Measurements from ENCODE around the gene ZBTB16. TPM values are rescaled to one million over a fixed set of nuclear protein-coding genes. Genes with fewer than 3 reads are reported as not detected.

The ZBTB16 gene
- total RNA-seq, 1 experiment from 2014 or later, result 0.44 TPM

DNA sequence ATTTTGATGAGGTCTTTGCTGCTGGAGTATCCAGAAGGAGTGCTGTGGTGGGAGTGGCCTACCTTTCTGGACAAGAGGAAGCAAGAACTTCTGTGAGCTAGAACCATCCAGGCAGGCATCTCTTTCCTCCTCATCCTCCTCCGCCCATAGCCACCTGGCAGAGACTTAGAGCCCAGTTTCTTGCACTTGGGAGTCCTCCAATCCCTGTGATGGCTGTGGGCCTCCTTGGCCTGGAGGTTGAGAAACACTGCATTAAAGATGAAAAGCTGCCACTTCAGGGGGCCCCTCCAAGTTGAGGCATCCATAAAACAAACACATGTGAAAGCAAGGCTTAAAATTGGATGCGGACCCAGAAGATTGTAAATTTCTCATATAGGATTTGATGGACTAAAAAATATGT, 110.3 kb downstream of the ZBTB16 start:
- POLR2A ChIA-PET (ENCODE audit: unreplicated experiment), result no interaction called here
- CTCF ChIA-PET, result no interaction called here
- Histone ChIP-seq H2AFZ (no peak overlapping the region), H3K4me2 (no peak overlapping the region), H4K20me1 (ENCODE audit: insufficient read depth) (no peaks in the 10 kb centered on the region; the same call in 1 of the 2 replicates), H3K9me2 (ENCODE audit: insufficient read depth) (no peaks in the 10 kb centered on the region), H3K4me1 (replicated peaks; ENCODE audit: insufficient read depth) (peaks cover 11% of the 10 kb centered on the region), H3K4me3 (no peak overlapping the region), H3F3A (ENCODE audit: insufficient read depth, low read depth) (no peaks in the 10 kb centered on the region), H3K9me3 (ENCODE audit: insufficient read depth, low read depth) (no peaks in the 10 kb centered on the region), H3K27me3 (ENCODE audit: insufficient read depth, low read depth) (peaks cover 94% of the 10 kb centered on the region), H3K27ac (no peak overlapping the region), H3K79me2 (ENCODE audit: low read depth) (no peaks in the 10 kb centered on the region), H3K36me3 (ENCODE audit: low read depth) (no peaks in the 10 kb centered on the region)
- no peak for TF ChIP-seq EZH2 (IDR thresholded peaks at IDR 0.05; ENCODE audit: low read depth)
- TF ChIP-seq, protein P1, sequence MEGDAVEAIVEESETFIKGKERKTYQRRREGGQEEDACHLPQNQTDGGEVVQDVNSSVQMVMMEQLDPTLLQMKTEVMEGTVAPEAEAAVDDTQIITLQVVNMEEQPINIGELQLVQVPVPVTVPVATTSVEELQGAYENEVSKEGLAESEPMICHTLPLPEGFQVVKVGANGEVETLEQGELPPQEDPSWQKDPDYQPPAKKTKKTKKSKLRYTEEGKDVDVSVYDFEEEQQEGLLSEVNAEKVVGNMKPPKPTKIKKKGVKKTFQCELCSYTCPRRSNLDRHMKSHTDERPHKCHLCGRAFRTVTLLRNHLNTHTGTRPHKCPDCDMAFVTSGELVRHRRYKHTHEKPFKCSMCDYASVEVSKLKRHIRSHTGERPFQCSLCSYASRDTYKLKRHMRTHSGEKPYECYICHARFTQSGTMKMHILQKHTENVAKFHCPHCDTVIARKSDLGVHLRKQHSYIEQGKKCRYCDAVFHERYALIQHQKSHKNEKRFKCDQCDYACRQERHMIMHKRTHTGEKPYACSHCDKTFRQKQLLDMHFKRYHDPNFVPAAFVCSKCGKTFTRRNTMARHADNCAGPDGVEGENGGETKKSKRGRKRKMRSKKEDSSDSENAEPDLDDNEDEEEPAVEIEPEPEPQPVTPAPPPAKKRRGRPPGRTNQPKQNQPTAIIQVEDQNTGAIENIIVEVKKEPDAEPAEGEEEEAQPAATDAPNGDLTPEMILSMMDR (conservative IDR thresholded peaks at IDR 0.05), result no peak
- no peak for DNase-seq
- BruUV-seq (replicated peaks), result no TSS peak
- intact Hi-C loops (cut with micrococcal nuclease; ENCODE audit: unreplicated experiment), result no loop called here

DNA sequence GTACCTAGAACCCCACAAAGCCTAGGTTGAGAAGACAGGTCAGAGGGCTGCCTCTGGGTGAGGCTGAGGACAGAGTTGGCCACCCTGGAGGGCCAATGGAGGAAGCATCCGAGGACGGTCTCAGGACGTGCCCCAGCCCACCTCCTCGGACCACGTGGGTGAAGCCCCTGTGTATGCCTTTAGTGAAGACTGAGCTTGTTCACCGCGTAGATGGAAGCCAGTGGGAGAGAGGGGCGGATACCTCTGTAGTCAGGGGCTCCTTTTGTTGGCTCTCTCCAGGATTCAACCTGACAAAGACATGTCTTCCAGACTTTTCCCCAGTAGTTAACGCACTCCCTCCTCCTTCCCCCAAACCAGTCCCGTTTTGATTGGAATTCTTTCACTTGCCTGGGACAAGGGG, 110.7 kb downstream of the ZBTB16 start:
- no peaks in the 10 kb centered on the region for H3F3A ChIP-seq (ENCODE audit: insufficient read depth, low read depth)
- H3K27me3 ChIP-seq (ENCODE audit: insufficient read depth, low read depth), result peaks cover 94% of the 10 kb centered on the region
- no peaks in the 10 kb centered on the region; the same call in 1 of the 2 replicates for H4K20me1 ChIP-seq (ENCODE audit: insufficient read depth)
- H3K27ac ChIP-seq, result no peak overlapping the region
- intact Hi-C loops (cut with micrococcal nuclease; ENCODE audit: unreplicated experiment), result no loop called here
- no peaks in the 10 kb centered on the region for H3K9me3 ChIP-seq (ENCODE audit: insufficient read depth, low read depth)
- ChIA-PET CTCF (no interaction called here), POLR2A (ENCODE audit: unreplicated experiment) (no interaction called here)
- H3K36me3 ChIP-seq (ENCODE audit: low read depth), result no peaks in the 10 kb centered on the region
- H3K4me1 ChIP-seq (replicated peaks; ENCODE audit: insufficient read depth), result peaks cover 11% of the 10 kb centered on the region
- no peak overlapping the region for H3K4me2 ChIP-seq
- no peaks in the 10 kb centered on the region for H3K9me2 ChIP-seq (ENCODE audit: insufficient read depth)
- no TSS peak for BruUV-seq (replicated peaks)
- TF ChIP-seq, protein P1 (conservative IDR thresholded peaks at IDR 0.05), result no peak
- TF ChIP-seq EZH2 (IDR thresholded peaks at IDR 0.05; ENCODE audit: low read depth), result no peak
- DNase-seq, result no peak
- H2AFZ ChIP-seq, result no peak overlapping the region
- no peaks in the 10 kb centered on the region for H3K79me2 ChIP-seq (ENCODE audit: low read depth)
- no peak overlapping the region for H3K4me3 ChIP-seq

DNA sequence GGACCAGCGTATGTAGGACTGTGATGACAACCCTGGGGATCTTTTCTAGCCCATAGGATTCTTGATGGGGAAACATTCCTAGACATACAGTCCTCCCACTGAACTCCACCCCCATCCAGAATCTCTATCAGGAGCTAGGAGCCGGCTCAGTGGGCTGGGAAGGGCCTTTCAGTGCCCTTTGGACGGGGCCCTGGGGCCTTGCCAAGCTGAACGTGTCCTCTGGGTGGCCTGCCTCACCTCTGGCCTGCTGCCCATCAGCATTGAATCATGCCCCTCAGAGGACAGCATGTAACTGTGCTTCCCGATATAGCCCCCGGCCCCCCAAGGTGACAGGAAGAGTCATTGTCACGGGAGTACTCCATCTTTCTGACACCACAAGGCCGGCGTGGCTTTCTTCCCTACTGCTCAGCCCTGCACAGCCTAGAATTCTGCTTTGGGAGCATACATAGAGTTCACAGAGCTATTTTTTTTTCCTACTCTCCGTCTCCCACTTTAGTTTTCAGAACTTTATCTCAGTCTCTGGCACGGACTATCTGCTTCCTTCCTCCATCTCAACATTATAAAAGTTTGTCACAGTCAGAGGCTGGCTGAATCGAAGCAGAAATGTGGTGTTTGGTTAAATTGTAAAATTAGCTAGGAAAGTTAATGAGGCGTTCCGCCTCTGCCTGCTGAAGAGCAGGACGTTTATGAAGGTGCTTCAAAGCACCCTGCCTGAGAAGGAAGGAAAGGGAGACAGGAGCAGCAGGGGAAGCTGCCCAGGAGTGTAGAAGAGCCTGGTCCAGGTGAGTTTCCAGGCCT, 111.9 kb downstream of the ZBTB16 start:
- Histone ChIP-seq H3K27me3 (ENCODE audit: insufficient read depth, low read depth) (peaks cover 98% of the 10 kb centered on the region), H3K79me2 (ENCODE audit: low read depth) (no peaks in the 10 kb centered on the region), H3K9me3 (ENCODE audit: insufficient read depth, low read depth) (no peaks in the 10 kb centered on the region), H4K20me1 (ENCODE audit: insufficient read depth) (no peaks in the 10 kb centered on the region; the same call in 1 of the 2 replicates), H3F3A (ENCODE audit: insufficient read depth, low read depth) (no peaks in the 10 kb centered on the region), H3K4me2 (no peak overlapping the region), H2AFZ (no peak overlapping the region), H3K27ac (no peak overlapping the region), H3K36me3 (ENCODE audit: low read depth) (no peaks in the 10 kb centered on the region), H3K4me1 (replicated peaks; ENCODE audit: insufficient read depth) (peaks cover 11% of the 10 kb centered on the region), H3K4me3 (no peak overlapping the region), H3K9me2 (ENCODE audit: insufficient read depth) (no peaks in the 10 kb centered on the region)
- BruUV-seq (replicated peaks), result no TSS peak
- ChIA-PET CTCF (no interaction called here), POLR2A (ENCODE audit: unreplicated experiment) (no interaction called here)
- intact Hi-C loops (cut with micrococcal nuclease; ENCODE audit: unreplicated experiment), result no loop called here
- no peak for DNase-seq
- TF ChIP-seq EZH2 (IDR thresholded peaks at IDR 0.05; ENCODE audit: low read depth), result no peak
- TF ChIP-seq, protein P1 (conservative IDR thresholded peaks at IDR 0.05), result no peak
